Colonic mucosa (tissue), 4 donors: Measurements from ENCODE around the gene ACSF3. TPM values are rescaled to one million over a fixed set of nuclear protein-coding genes. Genes with fewer than 3 reads are reported as not detected.
A peak's percentile ranks its signal among the peaks of the same experiment; 100 is the strongest.
"Not testable (repeated sequence)": the region's sequence is repeated elsewhere in the genome, so short reads cannot be mapped to it uniquely, and the experiment has no call there.

ENCODE experiments used
- DNase-seq: peaks from one replicate; pipeline ENCODE4 v3.0.0-alpha.2; 2020
- H3K27ac ChIP-seq: fragments of 200-600 bp; one replicate; pipeline ENCODE4 v1.8.0; 2021
- H3K27me3 ChIP-seq: fragments of 200-600 bp; one replicate; pipeline ENCODE4 v1.8.0; 2021
- H3K36me3 ChIP-seq: fragments of 200-600 bp; one replicate; pipeline ENCODE4 v1.8.0; 2021
- H3K4me1 ChIP-seq: fragments of 200-600 bp; one replicate; pipeline ENCODE4 v1.8.0; 2021; ENCODE audit warnings: mild to moderate bottlenecking
- H3K4me3 ChIP-seq: fragments of 200-600 bp; one replicate; pipeline ENCODE4 v1.8.0; 2021
- H3K9ac ChIP-seq, 2 donors: one replicate each; pipeline ENCODE4 v1.7.0; 2013; ENCODE audit warnings: control low read depth in 2 of 2, low read depth in 2 of 2, low read length in 2 of 2
- H3K9me3 ChIP-seq: fragments of 200-600 bp; one replicate; pipeline ENCODE4 v1.8.0; 2021
- intact Hi-C: fragments of 100-400 bp; cut with DNase I; formaldehyde crosslinking; loops from one replicate; pipeline ENCODE4 v1.14.1; 2022
- total RNA-seq, 2 donors: library from RNA; stranded (reverse); fragmentation: NEBNext Ultra II Directional in 1 of 2; extraction: Animal tissue kit (Norgen Biotek cat#: 25700) in 1 of 2; gene quantifications; one replicate each; pipeline ENCODE4 v1.2.1, GENCODE V29; 2021
- TF ChIP-seq, protein P1 (sequence below): fragments of 200-600 bp; IDR thresholded peaks from one replicate; pipeline ENCODE4 v1.8.0; 2022; ENCODE audit warnings: antibody characterized with exemption, mild to moderate bottlenecking
- donor health status: healthy.
- donor health status: DM: no; HTN: no; CAD: no.
- donor health status: DM: no; HTN: no; CAD: no.

Gene ACSF3
- total RNA-seq, 2 donors from 2014 or later: 60.2 TPM

DNA sequence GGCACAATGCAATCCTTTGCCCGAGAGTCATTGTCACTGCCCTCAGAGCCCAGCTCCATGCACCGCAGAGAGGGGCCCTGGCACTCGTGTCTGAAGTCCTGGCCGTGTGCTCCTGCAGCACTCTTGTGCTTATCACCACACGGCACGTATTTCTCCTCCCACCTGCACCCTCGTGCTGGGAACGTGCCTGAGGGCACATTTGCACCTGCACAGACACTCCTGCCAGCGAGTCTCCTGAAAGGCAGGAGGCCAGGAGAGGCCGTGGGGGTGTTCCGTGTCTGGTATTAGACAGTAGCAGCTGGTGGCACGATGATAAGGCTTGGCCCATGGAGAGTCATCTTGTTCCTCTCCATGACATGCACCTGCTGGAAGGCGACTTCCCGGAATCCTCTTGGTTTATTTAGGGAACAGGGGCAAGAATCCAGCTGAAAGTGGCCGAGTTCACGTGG lies 3.4 kb upstream of the ACSF3 start:
- Histone ChIP-seq H3K27ac (no peak overlapping the region), H3K36me3 (no peaks in the 10 kb centered on the region), H3K27me3 (no peaks in the 10 kb centered on the region), H3K4me3 (no peak overlapping the region), H3K4me1 (peaks cover 9% of the 10 kb centered on the region), H3K9ac (no peak overlapping the region), H3K9me3 (no peaks in the 10 kb centered on the region)
- intact Hi-C loops: no loop called here
- TF ChIP-seq, protein P1, sequence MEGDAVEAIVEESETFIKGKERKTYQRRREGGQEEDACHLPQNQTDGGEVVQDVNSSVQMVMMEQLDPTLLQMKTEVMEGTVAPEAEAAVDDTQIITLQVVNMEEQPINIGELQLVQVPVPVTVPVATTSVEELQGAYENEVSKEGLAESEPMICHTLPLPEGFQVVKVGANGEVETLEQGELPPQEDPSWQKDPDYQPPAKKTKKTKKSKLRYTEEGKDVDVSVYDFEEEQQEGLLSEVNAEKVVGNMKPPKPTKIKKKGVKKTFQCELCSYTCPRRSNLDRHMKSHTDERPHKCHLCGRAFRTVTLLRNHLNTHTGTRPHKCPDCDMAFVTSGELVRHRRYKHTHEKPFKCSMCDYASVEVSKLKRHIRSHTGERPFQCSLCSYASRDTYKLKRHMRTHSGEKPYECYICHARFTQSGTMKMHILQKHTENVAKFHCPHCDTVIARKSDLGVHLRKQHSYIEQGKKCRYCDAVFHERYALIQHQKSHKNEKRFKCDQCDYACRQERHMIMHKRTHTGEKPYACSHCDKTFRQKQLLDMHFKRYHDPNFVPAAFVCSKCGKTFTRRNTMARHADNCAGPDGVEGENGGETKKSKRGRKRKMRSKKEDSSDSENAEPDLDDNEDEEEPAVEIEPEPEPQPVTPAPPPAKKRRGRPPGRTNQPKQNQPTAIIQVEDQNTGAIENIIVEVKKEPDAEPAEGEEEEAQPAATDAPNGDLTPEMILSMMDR: no peak
- no peak for DNase-seq

DNA sequence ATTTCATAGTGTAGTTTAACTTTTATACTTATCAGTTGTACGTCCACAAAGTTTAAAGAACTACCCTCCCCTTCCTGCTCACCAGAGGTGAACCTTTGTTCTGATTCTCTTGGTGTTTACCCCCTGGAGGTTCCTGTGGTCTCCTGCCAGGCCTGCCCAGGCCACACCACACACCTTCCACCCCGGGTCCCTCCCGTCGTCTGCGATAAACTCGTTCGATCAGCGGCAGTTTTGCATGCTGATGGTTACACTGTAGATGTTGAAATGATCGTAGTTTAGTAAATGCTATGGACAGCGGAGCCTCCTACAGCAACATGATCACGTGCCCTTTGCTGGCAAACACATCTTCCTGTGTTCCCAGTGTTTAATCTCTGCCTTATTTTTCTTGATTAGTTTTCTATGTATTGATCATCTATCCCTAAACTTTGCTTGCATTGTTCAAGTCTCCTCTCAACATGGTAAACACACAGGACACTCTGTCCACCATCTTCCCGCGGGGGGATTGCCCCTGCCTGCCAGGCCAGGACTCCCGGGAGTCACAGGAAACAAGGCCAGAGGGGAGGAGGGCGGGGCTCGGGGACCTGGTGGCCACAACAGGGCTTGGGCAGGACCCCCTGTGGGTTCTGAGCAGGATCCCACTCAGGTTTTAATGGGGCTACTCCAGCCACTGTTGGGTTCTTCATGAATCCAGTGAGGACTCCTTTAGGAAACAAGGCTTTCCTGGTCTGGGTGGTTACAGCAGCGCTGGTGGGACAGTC lies 2.8 kb upstream of the ACSF3 start:
- Histone ChIP-seq H3K36me3 (no peaks in the 10 kb centered on the region), H3K4me1 (peaks cover 9% of the 10 kb centered on the region), H3K27me3 (no peaks in the 10 kb centered on the region), H3K4me3 (no peak overlapping the region), H3K27ac (no peak overlapping the region), H3K9ac (no peak overlapping the region), H3K9me3 (no peaks in the 10 kb centered on the region)
- intact Hi-C loops: no loop called here
- DNase-seq: no peak
- TF ChIP-seq, protein P1: no peak

DNA sequence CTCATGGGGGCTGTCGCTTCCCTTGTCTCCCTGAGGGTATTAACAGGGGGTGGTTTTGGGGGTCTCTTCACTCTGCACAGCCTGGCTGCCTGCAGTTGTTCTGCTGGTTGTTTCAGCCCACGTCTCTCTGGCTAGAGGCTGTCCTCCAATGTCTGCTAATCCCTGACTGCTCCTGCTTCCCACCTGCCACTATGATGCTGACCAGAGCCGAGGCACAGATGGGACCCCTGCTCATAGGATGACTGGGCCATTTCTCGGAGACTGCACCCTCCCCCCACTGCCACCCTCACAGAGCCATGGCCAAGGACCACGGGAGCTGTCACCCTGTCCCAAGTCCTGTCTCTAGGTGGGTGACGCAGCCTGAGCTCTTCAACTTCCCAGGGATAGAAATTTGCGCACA lies 1.6 kb upstream of the ACSF3 start:
- TF ChIP-seq, protein P1: no peak
- Histone ChIP-seq H3K4me3 (no peak overlapping the region), H3K27ac (no peak overlapping the region), H3K9ac (no peak overlapping the region), H3K4me1 (peaks cover 9% of the 10 kb centered on the region), H3K9me3 (no peaks in the 10 kb centered on the region), H3K36me3 (no peaks in the 10 kb centered on the region), H3K27me3 (no peaks in the 10 kb centered on the region)
- DNase-seq: no peak
- intact Hi-C loops: no loop called here

DNA sequence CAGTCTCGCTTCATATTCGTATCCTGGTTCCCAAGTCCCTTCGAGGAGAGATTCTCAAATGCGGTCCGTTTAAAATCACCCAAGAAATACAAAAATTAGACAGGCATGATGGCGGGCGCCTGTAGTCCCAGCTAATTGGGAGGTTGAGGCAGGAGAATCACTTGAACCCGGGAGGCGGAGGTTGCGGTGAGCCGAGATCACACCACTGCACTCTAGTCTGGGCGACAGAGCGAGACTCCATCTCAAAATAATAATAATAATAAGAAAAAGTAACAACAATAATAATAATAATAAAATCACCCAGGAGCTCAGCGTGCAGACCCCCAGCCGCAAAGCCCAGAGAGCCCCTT lies 425 bp upstream of the ACSF3 start:
- H3K27me3 ChIP-seq, DNase-seq, H3K36me3 ChIP-seq, H3K27ac ChIP-seq, intact Hi-C loops, H3K9me3 ChIP-seq: not testable (repeated sequence)
- H3K4me1 ChIP-seq: peaks cover 18% of the 10 kb centered on the region
- H3K9ac ChIP-seq: peak overlapping the region in 1 of 2 donors; percentile 92
- peak overlapping the region; percentile 73 for H3K4me3 ChIP-seq

DNA sequence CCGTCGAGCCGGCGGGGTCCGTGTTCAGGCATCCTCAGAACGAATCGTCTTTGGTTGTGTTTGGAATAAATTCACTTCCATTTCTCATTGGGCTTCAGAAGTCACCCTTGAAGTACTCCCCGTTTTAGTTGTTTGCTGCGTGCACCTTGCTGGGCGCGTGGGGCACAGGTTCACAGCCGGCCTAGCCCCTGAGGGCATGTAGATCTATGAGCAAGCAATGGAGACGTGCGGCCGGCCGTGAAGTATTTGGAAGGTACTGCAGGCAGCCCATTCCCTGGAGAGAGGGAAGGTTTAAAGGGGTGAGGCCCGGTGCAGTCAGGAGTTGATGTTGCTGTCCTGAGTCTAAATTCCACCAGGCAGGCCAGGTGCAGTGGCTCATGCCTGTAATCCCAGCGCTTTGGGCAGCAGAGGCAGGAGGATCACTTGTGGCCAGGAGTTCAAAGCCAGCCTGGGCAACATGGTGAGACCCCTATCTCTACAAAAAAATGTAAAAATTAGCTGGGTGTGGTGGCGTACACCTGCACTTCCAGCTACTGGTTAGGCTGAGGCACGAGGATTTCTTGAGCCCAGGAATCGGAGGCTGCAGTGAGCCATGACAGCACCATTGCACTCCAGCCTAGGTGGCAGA lies 714 bp downstream of the ACSF3 start:
- DNase-seq: peak; percentile 46

More for the DNA sequence above, 714 bp downstream of the ACSF3 start:
- no peaks in the 10 kb centered on the region for H3K27me3 ChIP-seq
- no peaks in the 10 kb centered on the region for H3K9me3 ChIP-seq
- intact Hi-C loops: no loop called here
- H3K27ac ChIP-seq: peak overlapping the region; percentile 36
- TF ChIP-seq, protein P1: no peak
- peak overlapping the region; percentile 72 to 92 for H3K9ac ChIP-seq
- peaks cover 27% of the 10 kb centered on the region for H3K4me1 ChIP-seq
- H3K4me3 ChIP-seq: peak overlapping the region; percentile 73
- H3K36me3 ChIP-seq: no peaks in the 10 kb centered on the region
